Natural killer cell treated with Interleukin-12 subunit alpha and Interleukin-12 subunit beta and Interleukin-15 and Interleukin-18, amount 100 ng/mL, for 72 hours (primary cell): Measurements from ENCODE around the gene FZD4. TPM values are rescaled to one million over a fixed set of nuclear protein-coding genes. Genes with fewer than 3 reads are reported as not detected.
"Not testable (repeated sequence)": the region's sequence is repeated elsewhere in the genome, so short reads cannot be mapped to it uniquely, and the experiment has no call there.

Experiments
- ATAC-seq, 2 donors: fragments of 150-1000 bp; cut with Tn5 transposase in 1 of 2; sonication (Bioruptor Pico), chemical (Tn5 transposase) in 1 of 2; 2 replicates each; pipeline ENCODE4 v1.10.0; 2021
- DNase-seq: peaks from one replicate; pipeline ENCODE4 v3.0.0; 2022; ENCODE audit warnings: low spot score
- H3K27ac Mint-ChIP-seq, 2 donors: 1 replicate in 1 of 2; 2 replicates in 1 of 2; pipeline ENCODE4 v1.8.0; 2022; ENCODE audit warnings: mixed read lengths in 2 of 2, mild to moderate bottlenecking in 1 of 2, moderate library complexity in 1 of 2
- H3K27me3 Mint-ChIP-seq, 2 donors: 1 replicate in 1 of 2; 2 replicates in 1 of 2; pipeline ENCODE4 v1.8.0; 2022; ENCODE audit warnings: mixed read lengths in 2 of 2
- H3K36me3 Mint-ChIP-seq: one replicate; pipeline ENCODE4 v1.8.0; 2022; ENCODE audit warnings: mixed read lengths
- H3K4me1 Mint-ChIP-seq, 2 donors: 1 replicate in 1 of 2; 2 replicates in 1 of 2; pipeline ENCODE4 v1.8.0; 2022; ENCODE audit warnings: low read depth in 2 of 2, mixed read lengths in 2 of 2, mild to moderate bottlenecking in 1 of 2
- H3K4me3 Mint-ChIP-seq: one replicate; pipeline ENCODE4 v1.8.0; 2022; ENCODE audit warnings: mixed read lengths
- H3K9me3 Mint-ChIP-seq: 2 replicates; pipeline ENCODE4 v1.8.0; 2022; ENCODE audit warnings: mixed read lengths
- total RNA-seq, 2 donors: library from RNA; stranded (reverse); gene quantifications; one replicate each; pipeline ENCODE4 v1.2.3, GENCODE V29; 2022

FZD4 gene
- total RNA-seq, 2 donors from 2014 or later, result 0.08 to 0.17 TPM

DNA sequence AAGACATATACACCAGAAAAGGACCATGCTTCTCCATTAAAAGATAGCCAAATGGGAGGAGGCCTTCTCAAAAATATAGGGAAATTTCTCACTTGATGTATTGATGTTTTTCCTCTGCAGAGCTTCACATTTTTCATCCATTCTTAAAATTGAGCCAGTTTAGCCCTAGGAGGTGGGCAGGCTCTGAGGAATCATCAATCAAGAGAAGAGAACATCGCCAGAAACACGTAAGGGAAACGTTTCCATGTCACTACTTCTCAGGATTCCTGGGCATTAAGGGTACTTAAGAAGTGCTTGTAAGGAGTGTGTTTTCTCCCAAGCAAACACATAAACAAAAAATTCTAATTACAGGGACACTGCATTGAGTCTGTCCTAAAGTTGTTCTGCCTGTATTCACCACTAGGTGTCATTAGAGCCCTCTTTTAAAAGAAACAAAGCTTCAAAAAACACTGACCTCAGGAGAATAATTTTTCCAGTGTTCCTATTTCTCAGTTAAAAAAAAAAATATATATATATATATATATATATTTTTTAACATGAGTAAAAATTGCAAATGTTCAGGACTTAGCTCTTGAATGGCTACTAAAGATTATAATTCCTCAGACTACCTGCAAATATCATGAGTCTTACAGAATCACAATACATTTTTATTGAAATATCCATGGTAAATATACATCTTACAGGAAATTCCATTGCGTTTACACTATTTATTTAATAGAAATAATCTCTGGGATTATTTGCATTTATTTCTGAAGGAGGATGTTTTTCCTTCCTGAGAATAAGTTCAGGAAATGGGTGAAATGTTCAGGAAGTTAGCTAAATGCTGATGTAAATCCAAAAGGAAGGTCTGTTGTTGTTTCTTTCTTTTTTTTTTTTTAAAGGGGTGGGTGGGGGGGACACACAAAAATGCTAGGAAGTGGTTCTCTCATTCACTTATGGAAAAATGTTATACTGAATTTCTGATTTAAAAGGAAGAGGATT lies 16.0 kb downstream of the FZD4 start:
- no peaks in the 10 kb centered on the region for H3K9me3 Mint-ChIP-seq
- H3K27ac Mint-ChIP-seq, result no peak overlapping the region
- H3K36me3 Mint-ChIP-seq, result no peaks in the 10 kb centered on the region
- H3K4me3 Mint-ChIP-seq, result no peak overlapping the region
- peaks cover 0 to 4% of the 10 kb centered on the region in 2 donors for H3K27me3 Mint-ChIP-seq
- H3K4me1 Mint-ChIP-seq, result no peaks in the 10 kb centered on the region
- DNase-seq (no peak), ATAC-seq (peak in 1 of 2 donors; percentile 54)

DNA sequence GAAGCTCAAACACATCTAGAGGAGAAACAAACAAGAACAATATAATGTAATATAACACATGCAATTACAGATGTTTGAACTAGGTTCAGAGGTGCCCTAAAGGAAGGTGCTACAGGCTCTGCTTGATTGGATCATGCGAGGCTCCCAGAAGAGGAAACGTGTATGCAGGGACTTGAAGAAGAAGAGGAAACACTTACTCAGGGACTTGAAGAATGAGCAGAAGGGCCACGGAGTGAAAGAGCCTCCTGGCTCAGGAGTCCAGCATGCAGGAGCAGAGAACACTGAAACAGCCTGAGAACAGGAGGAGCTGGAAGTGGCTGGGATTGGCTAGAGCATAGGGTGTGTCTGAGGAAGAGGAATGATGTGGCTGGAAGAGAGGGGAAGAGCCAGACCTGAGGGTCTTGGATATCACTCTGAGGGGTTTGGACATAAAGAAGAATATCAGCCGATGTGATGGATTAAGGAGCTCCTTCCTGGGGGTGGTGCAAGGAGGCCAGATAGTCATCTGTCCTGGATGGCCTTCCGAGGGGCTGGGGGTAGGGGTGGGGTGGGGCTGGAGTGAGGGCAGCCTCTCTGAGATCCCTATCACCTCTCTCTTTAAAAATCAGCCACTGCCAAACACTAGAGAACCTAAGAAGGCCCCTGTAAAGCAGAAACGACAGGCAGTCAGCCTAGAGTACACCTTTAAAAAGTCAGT lies 16.8 kb downstream of the FZD4 start:
- Mint-ChIP-seq H3K9me3 (no peaks in the 10 kb centered on the region), H3K27ac (no peak overlapping the region), H3K4me1 (no peaks in the 10 kb centered on the region), H3K36me3 (no peaks in the 10 kb centered on the region), H3K27me3 (peaks cover 0 to 4% of the 10 kb centered on the region in 2 donors), H3K4me3 (no peak overlapping the region)
- ATAC-seq (no peak), DNase-seq (no peak)

DNA sequence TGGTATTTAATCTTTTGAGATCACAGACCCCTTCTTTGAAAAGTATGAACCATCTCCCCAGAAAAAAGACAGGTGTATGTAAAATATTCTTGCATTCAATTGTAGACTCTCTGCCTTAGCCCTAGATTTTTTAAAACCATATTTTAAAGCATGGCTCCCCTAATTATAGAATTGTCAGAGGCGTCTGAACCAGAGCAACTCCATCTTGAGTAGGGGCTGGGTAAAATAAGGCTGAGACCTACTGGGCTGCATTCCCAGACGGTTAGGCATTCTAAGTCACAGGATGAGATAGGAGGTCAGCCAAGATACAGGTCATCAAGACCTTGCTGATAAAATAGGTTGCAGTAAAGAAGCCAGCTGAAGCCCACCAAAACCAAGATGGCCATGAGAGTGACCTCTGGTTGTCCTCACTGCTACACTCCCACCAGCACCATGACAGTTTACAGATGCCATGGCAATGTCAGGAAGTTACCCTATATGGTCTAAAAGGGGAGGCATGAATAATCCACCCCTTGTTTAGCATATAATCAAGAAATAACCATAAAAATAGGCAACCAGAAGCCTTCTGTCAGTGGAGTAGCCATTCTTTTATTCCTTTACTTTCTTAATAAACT lies 17.9 kb downstream of the FZD4 start:
- not testable (repeated sequence) for H3K4me3 Mint-ChIP-seq, ATAC-seq, DNase-seq, H3K9me3 Mint-ChIP-seq, H3K27me3 Mint-ChIP-seq, H3K27ac Mint-ChIP-seq, H3K36me3 Mint-ChIP-seq, H3K4me1 Mint-ChIP-seq

DNA sequence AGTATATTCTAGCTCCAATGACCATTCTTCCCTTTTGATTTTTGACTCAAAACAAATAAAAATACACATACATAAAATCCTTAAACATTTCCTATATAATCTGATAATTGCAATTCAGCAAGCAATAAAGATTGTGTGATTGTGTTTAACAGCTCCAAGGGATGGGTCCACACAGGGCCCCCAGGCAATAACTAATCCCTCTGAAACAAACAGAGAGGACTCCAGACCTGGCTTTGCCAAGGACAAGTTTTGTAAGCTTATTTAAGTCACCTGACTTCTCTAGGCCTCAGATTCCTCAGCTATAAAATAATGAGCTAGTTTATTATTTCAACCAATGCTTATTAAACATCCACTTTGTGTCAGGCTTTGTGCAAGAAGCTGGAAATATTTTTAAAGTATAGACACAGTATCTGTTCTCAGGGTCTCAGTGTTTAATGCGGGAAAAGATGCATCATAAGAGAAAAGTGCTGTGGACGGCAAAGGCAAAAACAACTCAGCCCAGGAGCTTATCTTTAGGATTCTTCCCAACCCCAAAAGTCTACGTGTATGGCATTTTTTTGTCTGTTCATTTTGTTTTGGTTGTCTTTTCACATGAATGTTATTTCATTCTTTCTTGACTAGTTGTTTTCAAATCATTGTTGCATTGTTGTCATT lies 20.1 kb downstream of the FZD4 start:
- H3K27ac Mint-ChIP-seq, result peak overlapping the region in 1 of 2 donors; percentile 5
- DNase-seq, result no peak
- no peak overlapping the region for H3K4me3 Mint-ChIP-seq
- no peak for ATAC-seq
- peaks cover 0 to 4% of the 10 kb centered on the region in 2 donors for H3K27me3 Mint-ChIP-seq
- H3K9me3 Mint-ChIP-seq, result no peaks in the 10 kb centered on the region
- no peaks in the 10 kb centered on the region for H3K36me3 Mint-ChIP-seq
- peaks cover 9 to 10% of the 10 kb centered on the region in 2 donors for H3K4me1 Mint-ChIP-seq

DNA sequence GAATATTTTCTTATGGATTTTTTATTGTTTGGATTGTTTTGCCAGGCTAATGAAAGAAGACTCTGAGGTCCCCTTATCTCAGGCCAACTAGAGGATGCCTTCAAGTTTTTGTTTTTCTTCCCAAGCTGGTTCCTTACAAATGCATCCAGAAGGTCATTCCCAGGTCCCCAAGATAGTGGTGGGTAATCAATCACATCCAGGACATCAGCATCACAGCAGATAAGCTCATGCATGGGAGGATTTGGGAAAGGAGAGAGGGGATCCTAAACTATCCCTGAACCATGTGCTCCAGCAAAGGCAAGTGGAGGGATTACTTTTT lies 20.7 kb downstream of the FZD4 start:
- H3K4me1 Mint-ChIP-seq, result peaks cover 9 to 10% of the 10 kb centered on the region in 2 donors
- no peaks in the 10 kb centered on the region for H3K9me3 Mint-ChIP-seq
- H3K27me3 Mint-ChIP-seq, result peaks cover 0 to 4% of the 10 kb centered on the region in 2 donors
- DNase-seq (no peak), ATAC-seq (no peak)
- peak overlapping the region in 1 of 2 donors; percentile 5 for H3K27ac Mint-ChIP-seq
- H3K36me3 Mint-ChIP-seq, result no peaks in the 10 kb centered on the region
- no peak overlapping the region for H3K4me3 Mint-ChIP-seq

DNA sequence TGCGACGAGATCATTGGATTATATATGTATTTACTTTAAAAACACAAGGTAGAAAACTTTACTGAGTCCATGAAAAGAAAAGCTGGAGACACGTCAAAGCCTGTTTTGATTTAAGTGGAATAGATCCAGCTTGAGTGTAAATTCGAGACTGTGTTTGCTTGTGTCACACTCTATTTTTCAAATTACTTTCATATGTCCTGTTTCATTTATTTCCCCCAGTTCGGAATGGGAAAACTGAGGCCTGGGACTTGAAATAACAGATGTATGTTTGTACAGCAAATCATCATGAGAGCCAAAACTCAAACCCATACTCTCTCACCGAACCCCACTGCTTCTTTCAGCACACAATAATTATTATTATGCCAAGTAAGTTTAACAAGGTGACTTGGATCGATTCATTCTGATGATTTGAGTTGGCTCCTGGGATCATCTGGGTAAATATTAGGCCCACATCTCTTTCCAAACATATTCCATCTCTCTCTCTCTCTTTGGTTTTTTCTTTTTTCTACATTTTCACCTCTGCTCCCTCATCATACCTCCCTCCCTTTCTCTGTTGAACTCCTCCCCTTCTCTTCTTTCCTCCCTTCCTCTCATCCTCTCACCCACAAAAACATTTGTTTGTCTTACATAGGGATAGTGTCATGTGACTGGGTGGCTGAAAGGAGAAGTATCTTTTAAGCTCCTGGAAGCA lies 21.2 kb downstream of the FZD4 start:
- H3K9me3 Mint-ChIP-seq, result no peaks in the 10 kb centered on the region
- ATAC-seq (no peak), DNase-seq (no peak)
- H3K4me1 Mint-ChIP-seq, result peaks cover 9 to 10% of the 10 kb centered on the region in 2 donors
- no peaks in the 10 kb centered on the region for H3K36me3 Mint-ChIP-seq
- peak overlapping the region in 1 of 2 donors; percentile 5 for H3K27ac Mint-ChIP-seq
- H3K27me3 Mint-ChIP-seq, result peaks cover 0 to 4% of the 10 kb centered on the region in 2 donors
- H3K4me3 Mint-ChIP-seq, result no peak overlapping the region

DNA sequence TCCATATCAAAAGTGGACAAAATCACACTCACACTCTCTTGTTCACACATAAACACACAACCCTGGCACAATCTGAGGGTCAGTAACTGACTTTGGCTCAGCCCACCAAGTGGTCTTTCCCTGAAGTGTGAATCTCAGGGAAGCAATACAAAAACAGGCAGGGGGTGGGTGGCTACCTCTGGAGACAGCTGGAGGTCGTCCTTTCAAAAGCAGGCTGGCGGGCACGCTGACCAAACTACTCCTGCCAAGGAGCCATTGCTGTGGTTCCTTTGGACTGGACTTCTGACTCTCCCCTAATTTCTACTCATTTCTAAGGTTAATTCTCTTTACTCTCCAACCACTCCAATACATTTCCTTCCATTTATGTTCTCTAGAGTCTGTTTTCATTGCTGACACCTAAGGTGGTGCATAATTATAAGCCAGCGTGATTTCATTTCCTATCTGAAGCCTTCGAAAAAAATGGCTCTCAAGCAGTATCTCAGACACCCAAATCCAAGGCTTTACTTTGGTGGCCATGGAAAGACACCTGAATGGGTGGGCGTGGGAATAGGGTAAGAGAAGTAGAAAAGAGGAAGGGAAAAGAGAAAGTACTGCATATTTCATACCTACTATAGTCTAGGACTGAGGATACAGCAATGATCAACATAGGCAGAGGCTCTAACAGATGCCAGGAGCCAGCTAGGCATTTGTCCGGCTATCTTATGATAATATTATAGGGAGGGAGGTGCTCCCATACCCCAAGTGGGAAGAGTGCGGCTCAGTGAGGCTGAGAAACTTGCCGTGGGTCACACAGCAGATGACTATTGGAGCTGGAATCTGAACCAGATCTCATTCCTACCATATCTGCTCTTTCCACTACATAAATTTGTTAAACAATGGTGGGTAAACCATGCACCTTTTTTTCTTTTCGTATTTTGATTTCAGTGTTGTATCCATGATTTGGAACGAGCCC lies 22.0 kb downstream of the FZD4 start:
- Mint-ChIP-seq H3K27ac (peak overlapping the region in 1 of 2 donors; percentile 28), H3K4me1 (peaks cover 9 to 10% of the 10 kb centered on the region in 2 donors), H3K9me3 (no peaks in the 10 kb centered on the region), H3K4me3 (no peak overlapping the region), H3K36me3 (no peaks in the 10 kb centered on the region), H3K27me3 (peaks cover 0 to 2% of the 10 kb centered on the region in 2 donors)
- ATAC-seq, result no peak
- no peak for DNase-seq

DNA sequence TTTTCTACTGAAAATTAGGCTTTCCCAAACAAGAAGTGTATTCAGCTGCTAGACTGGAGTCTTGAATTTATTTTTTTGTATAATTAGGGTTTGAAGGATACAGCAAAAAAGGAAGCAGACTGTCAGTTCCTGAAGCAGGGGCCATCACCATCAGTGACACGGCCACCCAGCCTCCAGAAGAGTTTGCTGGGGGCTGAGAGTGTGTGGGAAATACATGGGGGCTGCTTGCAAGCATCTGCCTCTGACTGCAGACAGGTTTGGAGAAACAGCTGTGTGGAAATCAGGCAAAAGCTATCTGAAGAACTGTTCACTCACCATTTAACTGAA lies 23.0 kb downstream of the FZD4 start:
- no peaks in the 10 kb centered on the region for H3K27me3 Mint-ChIP-seq
- H3K27ac Mint-ChIP-seq, result no peak overlapping the region
- H3K4me1 Mint-ChIP-seq, result peaks cover 9 to 10% of the 10 kb centered on the region in 2 donors
- no peaks in the 10 kb centered on the region for H3K9me3 Mint-ChIP-seq
- ATAC-seq (no peak), DNase-seq (no peak)
- no peaks in the 10 kb centered on the region for H3K36me3 Mint-ChIP-seq
- H3K4me3 Mint-ChIP-seq, result no peak overlapping the region

DNA sequence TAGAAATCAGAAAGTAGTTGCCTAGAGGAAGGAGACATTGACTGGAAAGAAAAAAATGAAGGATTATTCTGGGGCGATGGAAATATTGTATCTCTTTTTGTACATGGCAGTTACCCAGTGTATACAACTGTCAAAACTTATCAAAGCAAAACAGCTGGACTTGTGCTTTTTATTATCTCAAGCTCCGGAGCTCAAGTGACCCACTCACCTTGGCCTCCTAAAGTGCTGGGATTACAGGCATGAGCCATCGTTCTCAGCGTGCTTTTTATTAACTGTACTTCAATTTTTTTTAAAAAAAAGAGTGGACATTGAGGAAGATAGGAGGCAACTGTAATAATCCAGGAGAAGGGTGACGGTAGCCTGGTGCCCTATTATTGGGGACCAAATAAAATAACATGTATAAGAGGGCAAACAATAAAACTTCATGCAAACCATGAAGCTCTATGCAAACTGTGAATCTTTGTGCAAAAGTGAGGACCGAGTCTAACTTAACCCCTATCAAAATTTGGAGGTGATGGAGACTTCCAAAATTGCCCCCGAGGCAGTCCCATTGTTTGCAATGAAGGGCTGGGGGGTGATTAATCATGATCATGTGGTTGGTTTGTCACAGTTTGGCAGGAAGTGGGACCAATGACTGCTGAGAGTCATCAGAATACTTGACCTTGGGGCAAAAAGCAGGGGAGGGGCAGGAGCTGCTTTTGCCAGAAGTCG lies 23.5 kb downstream of the FZD4 start:
- DNase-seq, result no peak

DNA sequence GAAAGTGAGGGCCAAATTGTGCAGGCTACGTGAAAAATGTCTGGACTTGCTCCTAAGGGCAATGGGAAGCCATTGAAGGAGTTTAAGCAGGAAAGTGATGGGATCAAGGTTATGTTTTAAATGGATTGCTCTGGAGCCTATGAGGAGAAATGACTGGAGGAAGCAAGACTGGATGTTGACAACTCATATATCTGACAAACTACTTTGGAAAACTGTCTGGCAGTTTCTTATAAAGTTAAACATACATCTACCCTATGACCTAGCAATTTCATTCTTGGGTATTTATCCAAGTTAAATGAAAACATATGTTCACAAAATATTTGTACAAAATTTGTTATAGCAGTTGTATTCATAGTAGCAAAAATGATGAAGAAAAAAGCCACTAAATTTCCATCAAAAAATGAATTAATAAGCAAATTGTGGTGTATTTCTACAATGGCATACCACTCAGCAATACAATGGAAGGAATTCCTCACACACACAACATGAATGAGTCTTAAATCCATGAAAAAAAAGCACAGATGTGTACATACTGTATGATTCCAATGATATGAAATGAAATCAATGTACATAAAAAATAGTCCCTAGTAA lies 24.1 kb downstream of the FZD4 start:
- no peak overlapping the region for H3K4me3 Mint-ChIP-seq
- ATAC-seq (no peak), DNase-seq (no peak)
- H3K27ac Mint-ChIP-seq, result no peak overlapping the region
- H3K4me1 Mint-ChIP-seq, result peaks cover 9 to 10% of the 10 kb centered on the region in 2 donors
- H3K36me3 Mint-ChIP-seq, result no peaks in the 10 kb centered on the region
- no peaks in the 10 kb centered on the region for H3K27me3 Mint-ChIP-seq
- H3K9me3 Mint-ChIP-seq, result no peaks in the 10 kb centered on the region

More for the DNA sequence above, 23.5 kb downstream of the FZD4 start:
- Mint-ChIP-seq H3K36me3 (no peaks in the 10 kb centered on the region), H3K27me3 (no peaks in the 10 kb centered on the region), H3K4me1 (peaks cover 9 to 10% of the 10 kb centered on the region in 2 donors), H3K27ac (no peak overlapping the region), H3K4me3 (no peak overlapping the region), H3K9me3 (no peaks in the 10 kb centered on the region)
- peak; percentile 52 to 62 for ATAC-seq

DNA sequence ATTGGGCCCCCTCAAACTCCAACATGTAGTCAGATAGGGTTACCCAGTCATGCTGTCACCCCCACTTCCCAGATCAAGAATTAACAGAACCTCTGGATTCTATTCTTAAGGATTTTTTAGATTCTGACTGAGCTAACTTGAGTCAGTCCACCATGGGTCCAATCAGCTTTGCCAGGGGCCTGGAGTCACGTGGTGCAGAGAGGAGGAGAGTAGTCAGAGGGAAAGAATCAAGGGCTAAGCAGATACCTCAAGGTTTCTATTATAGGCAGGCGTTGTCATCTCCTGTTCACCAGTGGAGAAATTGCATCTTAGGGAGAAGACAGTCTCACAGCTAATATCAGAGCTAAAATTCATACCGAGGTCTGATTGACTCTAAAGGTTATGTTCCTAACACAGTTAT lies 28.2 kb downstream of the FZD4 start:
- DNase-seq, result no peak
- H3K4me3 Mint-ChIP-seq, result no peak overlapping the region
- H3K4me1 Mint-ChIP-seq, result peaks cover 6% of the 10 kb centered on the region in 2 donors

More for the DNA sequence above, 28.2 kb downstream of the FZD4 start:
- H3K9me3 Mint-ChIP-seq, result no peaks in the 10 kb centered on the region
- no peak overlapping the region for H3K27ac Mint-ChIP-seq
- no peak for ATAC-seq
- H3K36me3 Mint-ChIP-seq, result no peaks in the 10 kb centered on the region
- no peaks in the 10 kb centered on the region for H3K27me3 Mint-ChIP-seq
